Activated T-cell treated with anti-CD3 and anti-CD28 coated beads, Interleukin-2, amount 50 U/mL, for 48 hours (primary cell): Measurements from ENCODE around the gene TRIM72.
"Not testable (repeated sequence)": the region's sequence is repeated elsewhere in the genome, so short reads cannot be mapped to it uniquely, and the experiment has no call there.

ENCODE experiments used
- DNase-seq, 2 experiments: peaks; one replicate each; pipeline ENCODE4 v3.0.0-alpha.2; 2020

The TRIM72 gene, protein sequence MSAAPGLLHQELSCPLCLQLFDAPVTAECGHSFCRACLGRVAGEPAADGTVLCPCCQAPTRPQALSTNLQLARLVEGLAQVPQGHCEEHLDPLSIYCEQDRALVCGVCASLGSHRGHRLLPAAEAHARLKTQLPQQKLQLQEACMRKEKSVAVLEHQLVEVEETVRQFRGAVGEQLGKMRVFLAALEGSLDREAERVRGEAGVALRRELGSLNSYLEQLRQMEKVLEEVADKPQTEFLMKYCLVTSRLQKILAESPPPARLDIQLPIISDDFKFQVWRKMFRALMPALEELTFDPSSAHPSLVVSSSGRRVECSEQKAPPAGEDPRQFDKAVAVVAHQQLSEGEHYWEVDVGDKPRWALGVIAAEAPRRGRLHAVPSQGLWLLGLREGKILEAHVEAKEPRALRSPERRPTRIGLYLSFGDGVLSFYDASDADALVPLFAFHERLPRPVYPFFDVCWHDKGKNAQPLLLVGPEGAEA

DNA sequence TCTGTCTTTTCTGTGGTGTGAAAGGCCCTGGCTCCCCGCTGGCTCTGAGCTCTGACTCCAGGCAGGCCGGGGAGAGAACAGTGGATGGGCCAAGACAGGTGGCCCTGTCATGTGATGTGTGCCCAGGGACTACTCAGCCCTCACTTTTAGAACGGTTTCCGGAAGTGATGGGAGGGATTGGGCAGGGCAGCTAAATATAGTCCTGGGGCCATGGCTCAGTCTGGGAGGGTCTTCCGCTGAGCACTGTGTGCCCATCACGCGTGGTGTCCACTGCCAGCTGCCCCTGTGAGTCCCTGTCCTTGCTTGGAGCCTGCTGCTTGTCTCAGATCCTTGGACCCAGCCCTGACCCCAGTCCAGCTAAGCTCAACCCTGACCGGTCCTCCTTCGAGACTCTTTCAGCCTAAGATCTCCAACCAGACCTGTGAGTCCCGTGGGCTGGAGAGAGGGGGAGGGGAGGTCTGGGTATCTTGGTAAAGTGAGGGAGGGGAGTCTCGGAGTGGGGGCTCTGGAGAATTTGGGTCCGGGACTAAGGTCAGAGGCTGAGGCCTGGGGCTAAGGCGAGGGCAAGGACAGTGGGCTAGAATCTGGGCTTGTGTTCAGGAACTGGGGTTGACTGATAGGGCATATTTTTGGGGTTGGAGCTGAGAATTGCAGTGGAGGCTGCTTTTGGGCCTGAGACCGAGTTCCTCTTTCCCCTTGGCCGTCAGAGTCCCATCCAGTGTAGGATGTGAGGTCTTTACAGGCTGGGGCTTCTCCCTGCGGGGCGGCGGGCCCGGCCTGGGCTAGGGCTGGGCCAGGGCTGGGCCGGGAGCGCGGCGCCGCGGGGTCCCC, at the start of gene TRIM72:
Gene TRIM72, plus strand, starts transcription at position 243 of the 831 bp plus-strand sequence. CDS start 620 bp downstream, outside the sequence.
- DNase-seq = no peak

DNA sequence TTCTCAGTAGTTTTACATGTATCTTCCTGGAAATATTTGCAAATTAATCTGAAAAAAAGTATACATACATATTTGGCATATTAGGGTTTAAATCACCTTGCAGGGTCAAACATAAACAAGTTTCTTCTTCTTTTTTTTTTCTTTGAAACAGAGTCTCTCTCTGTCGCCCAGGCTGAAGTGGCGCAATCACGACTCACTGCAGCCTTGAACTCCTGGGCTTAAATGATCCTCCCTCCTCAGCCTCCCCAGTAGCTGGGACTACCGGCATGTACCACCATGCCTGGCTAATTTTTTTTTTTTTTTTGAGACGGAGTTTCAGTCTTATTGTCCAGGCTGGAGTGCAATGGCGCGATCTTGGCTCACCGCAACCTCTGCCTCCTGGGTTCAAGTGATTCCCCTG, 46.6 kb upstream of the TRIM72 start:
- no peak for DNase-seq

DNA sequence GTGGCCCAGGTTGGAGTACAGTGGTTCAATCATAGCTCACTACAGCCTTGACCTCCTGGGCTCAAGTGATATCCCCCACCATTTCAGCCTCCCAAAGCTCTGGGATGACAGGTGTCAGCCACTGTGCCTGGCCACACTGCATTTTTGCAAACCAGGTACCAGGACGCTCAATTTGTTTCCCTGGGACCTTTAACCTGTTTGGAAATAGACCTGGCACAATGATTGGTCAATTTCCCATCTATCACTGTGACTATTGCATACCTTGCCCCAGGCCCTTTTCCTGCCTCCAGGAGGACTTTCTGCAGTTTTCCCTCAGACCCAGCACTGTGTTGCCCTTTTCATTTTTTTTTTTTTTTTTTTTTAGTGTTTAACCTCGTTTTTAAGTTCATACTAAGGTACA, 45.1 kb upstream of the TRIM72 start:
- no peak for DNase-seq

DNA sequence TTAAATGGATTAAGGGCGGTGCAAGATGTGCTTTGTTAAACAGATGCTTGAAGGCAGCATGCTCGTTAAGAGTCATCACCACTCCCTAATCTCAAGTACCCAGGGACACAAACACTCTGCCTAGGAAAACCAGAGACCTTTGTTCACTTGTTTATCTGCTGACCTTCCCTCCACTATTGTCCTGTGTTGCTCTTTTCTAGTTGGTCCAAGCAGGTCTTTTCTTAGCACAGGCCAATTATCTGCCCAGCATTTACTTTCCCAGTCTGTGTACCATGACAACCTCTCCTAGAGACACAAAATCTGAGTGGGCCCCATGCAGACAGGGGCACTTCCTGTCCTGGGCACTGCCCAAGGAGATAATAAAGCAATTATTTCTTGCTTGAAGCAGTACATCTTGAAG, 43.9 kb upstream of the TRIM72 start:
- DNase-seq = not testable (repeated sequence)

DNA sequence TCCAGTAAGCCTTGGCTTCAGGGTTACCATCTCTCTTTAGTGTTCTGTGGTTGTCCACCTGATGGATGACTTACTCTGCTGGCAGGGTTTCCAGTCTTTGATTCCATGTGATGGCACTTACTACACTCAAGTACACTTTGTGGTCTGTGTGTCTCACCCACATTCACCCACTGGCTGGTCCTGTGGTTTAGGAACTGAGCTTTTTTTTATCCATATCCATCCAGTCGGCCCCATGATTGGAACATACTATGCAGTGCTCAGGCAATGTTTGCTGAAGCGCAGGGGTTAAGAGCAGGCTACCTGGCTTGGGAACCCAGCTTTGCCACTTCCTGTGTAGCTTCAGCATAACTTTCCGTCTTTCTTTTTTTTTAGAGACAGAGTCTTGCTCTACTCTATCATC, 36.8 kb upstream of the TRIM72 start:
- DNase-seq = peak; percentile 66 to 70

DNA sequence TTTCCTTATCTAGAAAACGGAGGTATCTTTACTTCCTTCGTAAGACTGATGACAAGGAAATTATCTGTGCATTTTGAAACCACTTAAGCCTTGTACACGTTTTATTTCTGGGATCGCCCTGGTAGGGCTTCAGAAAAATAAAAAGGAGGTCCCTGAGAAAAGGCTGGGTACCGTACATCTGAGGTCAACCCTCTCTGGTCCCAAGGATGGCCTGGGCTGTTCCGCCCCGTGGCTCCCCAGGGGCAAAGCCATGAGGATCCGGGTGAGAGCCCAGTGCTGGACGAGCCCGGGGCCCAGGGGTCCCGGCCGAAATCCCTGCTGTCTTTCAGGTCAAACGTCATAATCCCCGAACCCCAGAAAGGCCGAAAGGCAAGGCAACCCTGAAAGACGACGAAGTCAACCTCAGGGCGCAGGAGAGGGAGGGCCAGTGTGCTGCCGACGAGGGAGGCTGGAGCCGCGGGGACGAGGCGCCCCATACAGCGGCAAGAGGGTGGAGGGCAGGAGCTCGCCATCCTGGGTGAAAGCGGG, 34.6 kb upstream of the TRIM72 start:
- DNase-seq = no peak

DNA sequence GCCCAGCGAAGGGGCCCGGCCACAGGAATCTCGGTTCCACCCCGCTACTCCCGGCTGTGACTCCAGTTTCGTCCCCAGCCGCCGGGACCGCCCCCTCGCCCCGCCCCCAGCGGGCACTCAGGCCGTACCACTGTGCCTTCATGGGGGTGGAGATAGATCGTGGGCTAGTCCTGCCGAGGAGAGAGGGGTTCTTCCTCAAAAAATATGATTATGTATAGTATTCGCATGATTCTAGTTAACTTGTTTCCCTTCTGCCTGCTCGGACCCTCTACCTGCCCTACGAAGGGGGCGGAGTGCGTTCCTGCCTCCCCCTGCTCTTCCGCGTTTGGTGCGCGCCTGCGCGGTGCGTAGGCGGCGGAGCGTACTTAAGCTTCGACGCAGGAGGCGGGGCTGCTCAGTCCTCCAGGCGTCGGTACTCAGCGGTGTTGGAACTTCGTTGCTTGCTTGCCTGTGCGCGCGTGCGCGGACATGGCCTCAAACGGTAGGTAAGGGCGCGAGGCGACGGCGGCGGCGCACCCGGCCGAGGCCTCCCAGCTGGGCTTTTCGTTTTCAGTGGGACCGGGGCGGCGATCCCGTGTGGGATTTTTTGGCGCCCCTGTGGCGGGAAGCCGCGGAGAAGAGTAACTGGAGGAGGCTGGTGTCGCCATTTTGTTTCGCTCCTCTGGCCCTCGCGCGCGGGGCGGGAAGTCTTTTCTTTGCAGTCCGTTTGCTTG, 34.0 kb upstream of the TRIM72 start, which contains the start of gene FUS:
Gene FUS, plus strand, starts transcription at position 393 of the 713 bp plus-strand sequence. Its CDS starts 76 bp downstream, at position 469.
- DNase-seq = peak; percentile 93 to 94

DNA sequence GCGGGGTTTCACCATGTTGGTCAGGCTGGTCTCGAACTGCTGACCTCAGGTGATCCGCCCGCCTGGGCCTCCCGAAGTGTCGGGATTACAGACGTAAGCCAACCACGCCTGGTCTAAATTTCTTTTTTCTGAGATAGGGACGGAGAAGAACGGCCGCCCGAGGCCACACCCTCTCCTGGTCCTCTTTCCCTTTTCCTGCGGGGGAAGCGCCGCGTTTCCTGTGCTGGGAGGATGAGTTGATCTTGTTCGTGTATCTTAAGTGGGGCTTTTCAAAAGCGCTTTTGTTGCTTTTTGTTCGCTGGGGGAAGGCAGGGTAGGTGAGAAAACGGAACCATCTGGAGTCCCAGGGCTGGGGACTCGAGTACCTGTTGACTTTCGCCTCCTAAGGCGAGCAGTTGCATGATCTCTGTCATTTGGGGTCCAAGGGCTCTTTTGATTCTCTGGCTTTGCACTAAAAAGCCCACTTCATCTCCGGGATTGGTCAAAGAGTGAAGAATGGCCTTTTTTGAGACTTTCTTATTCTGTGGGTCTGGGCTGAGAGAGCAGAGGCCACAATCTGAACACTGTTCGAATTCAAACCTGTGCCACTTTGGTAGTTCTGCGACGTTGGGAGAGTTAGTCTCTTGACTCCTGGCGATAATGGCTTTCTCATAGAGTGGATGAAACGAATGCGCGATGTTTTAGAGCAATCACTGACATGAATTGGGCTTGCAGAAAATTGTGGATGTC, 32.7 kb upstream of the TRIM72 start:
- peak; percentile 62 to 64 for DNase-seq

DNA sequence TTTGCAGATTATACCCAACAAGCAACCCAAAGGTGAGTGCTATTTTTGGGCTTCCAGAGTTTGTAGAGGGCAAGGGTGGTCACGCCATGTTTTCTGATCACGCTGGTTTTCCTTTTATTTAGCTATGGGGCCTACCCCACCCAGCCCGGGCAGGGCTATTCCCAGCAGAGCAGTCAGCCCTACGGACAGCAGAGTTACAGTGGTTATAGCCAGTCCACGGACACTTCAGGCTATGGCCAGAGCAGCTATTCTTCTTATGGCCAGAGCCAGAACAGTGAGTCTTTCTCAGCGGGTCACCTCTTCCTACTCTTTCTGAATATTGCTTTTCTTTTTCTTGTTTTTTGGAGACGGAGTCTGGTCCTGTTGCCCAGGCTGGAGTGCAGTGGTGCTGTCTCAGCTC, 31.5 kb upstream of the TRIM72 start:
- no peak for DNase-seq

DNA sequence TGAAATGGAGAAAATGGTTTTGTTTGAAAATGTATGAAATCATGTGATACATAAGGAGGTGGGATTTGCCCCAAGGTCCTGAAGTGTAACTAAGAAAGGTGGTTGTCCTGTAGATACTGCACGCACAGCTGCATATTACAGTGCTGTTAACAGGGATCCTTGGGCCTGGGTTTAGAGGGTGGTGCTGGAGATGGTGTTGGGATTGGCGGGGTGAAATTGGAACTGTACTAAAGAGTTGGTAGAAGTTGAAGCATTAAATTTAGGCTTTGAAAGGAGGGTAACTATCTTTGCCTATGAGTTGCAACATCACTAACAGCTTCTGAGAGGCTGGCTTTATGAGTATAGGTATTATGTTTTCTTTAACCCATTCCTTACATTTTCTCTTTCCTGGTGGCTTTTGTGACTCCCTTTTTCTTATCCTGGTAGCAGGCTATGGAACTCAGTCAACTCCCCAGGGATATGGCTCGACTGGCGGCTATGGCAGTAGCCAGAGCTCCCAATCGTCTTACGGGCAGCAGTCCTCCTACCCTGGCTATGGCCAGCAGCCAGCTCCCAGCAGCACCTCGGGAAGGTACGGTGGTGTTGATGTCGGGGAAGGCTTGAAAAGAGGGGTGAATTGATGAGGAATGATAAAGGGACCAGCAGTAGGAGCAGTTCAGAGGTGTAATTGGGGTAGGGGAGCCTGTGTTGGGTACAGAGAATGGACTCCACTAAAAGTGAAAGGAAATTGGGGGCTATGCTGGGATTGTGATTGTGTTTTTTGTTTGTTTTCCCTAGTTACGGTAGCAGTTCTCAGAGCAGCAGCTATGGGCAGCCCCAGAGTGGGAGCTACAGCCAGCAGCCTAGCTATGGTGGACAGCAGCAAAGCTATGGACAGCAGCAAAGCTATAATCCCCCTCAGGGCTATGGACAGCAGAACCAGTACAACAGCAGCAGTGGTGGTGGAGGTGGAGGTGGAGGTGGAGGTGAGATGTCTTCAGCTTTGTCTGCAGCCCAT, 30.2 kb upstream of the TRIM72 start:
- no peak for DNase-seq

DNA sequence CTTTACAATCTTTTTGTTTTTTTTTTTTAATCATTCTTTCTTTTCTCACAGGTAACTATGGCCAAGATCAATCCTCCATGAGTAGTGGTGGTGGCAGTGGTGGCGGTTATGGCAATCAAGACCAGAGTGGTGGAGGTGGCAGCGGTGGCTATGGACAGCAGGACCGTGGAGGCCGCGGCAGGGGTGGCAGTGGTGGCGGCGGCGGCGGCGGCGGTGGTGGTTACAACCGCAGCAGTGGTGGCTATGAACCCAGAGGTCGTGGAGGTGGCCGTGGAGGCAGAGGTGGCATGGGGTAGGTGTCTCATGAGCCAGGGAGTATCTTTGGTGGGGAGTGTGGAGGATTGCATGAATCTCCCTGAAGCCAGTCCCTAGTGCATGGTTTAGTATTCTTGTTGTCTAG, 29.0 kb upstream of the TRIM72 start:
- DNase-seq = no peak

DNA sequence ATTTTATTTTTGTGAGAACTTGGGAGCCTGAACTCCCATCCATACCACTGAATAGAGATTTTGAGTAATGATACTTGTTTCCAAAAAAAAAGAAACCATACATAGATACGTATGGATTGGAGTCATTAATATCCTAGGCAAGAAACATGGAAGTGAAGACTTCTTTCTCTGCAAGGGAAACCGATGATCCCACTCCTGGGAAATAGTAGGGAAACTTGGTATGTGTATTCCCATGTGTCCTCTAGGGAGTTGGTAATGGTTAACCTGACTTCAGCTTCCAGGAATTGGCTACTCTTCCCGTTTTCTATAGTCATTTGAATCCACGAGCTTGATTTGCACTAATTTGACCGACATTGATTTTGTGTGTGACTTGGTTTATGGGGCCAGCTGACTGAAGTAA, 28.6 kb upstream of the TRIM72 start:
- no peak for DNase-seq

DNA sequence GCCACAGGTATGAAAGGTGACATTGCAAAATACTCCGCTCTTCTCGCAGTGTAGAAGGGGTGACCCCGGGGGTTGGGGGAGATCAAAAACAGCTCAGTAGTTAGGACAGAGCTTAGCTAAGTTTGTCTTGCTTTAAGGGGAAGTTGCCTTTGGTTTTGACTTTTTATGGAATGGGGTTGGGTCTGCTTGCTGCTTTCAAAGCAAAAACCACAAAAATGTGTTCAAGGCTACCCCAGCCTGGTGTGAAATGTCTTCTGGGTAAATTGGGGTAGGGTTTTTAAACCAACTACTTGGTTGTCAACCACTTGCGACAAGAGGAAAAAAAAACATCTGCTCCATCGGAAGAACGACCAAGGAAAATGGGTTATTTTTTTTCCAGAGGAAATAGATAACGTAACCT, 27.7 kb upstream of the TRIM72 start:
- DNase-seq = no peak

DNA sequence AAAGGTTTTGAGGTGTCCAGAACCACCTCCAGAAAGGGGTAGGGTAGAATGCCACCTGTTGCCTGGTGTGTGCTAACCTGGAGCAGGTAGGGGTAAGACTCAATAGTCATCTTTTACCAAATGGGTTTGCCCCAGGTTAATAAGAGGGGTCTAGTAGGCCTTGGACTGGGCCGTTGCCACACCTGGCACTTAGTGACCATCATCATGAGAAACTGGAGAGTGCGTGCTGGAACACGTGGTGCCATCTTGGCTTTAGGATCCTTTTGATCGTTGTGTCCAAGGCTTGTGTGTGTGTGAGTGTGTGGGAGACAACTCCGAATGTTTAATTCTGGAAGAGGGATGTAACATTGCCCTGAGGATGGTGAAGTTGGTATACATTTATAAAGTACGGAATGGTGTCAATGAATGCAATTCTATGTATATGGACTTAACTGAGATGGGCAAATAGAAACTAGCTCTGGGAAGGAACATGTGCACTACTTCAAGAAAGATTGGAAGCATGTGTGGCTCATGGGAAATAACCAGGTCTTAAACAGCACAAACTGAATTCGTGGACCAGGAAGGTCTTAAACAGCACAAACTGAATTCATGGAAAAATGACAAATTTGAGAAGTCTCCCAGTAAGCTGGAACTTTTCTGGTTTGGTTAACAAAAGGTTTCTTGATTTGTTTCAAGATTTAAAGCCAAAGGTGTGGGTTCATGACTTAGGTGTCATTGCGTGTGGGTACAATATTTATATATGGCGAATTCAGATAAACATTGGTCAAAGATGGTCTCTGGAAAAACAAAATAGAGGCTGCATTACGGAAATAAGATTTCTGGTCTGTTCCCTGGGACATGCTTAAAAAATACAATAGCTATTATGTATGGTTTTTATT, 26.8 kb upstream of the TRIM72 start:
- no peak for DNase-seq

DNA sequence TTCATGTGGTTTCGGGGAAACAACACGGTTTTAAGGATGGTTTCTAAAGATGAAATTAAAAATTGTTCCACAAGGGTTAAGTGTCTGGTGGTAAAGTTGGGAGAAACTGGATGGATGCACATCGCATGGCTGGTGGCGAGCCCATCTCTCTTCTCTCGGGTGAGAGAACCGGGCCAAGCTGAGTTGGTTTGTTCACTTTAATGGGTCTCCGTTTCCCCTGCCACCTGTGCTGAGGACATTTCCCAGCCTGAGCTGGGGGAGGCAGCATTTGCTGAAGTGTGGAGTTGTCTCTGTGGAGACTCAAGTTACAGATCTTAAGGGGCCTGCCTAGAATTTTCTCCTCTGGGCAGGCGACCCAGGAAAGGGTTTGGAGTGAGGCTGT, 26.1 kb upstream of the TRIM72 start:
- DNase-seq = no peak

DNA sequence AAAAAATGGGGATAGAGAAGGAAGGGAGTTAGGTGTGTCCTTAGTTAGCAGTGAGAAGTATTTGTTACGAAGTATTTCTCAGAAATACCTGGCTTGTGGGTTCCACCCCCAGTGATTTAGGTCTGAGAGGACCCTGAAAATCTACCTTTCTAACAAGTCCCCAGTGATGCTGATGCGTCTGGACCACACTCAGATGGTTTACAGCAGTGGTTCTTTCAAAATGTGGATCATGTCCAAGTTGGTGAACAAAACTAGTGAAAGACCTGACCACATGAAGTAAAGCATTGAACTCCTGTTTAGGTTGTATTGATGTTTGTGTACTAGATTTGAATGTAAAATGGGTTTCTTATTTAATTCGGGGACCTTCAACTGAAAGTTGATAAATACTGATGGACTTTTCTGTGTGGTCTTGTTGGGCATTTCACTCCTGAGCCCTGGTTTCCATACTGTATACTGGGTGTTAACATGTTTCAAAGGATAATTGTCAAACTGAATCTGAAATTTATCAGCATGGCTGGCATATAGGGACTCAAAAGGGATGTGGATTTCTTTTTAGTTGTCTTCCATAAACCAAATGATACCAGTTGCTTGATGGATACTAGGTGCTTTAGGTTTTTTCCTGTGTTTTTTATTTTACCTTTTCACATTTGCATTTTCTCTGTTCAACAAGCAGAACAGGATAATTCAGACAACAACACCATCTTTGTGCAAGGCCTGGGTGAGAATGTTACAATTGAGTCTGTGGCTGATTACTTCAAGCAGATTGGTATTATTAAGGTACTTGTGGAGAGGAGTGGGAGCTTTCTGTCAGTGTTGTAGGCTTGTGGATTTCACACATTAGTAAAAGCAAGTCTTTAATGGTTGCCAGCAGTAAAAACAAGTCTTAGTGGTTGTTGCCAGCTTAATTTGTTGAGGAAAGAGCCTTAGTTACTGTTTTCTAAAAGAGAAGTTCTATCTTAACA, 25.2 kb upstream of the TRIM72 start:
- DNase-seq = no peak

DNA sequence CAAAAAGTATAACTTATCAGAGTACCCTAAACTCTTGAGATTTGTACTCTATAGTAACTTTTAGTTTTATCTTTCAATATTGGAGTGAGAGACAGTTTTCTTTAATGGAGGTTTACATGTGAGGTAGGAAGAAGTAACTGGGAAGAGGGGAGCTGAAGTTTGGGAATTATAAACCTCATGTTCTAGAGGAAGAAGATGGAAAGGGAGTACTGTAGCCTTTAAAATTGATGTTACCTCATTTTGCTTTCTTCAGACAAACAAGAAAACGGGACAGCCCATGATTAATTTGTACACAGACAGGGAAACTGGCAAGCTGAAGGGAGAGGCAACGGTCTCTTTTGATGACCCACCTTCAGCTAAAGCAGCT, 24.5 kb upstream of the TRIM72 start:
- no peak for DNase-seq

DNA sequence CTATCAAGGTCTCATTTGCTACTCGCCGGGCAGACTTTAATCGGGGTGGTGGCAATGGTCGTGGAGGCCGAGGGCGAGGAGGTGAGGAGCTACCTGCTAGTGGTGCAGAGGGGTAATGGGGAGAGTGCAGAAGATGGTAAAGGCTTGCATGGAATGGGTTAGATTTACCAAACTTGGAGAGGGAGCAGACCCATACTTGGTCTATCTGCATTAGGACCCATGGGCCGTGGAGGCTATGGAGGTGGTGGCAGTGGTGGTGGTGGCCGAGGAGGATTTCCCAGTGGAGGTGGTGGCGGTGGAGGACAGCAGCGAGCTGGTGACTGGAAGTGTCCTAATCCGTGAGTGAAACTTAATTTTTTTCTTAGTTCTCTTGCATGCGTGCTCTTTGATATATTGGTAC, 23.9 kb upstream of the TRIM72 start:
- no peak for DNase-seq
